GM21529 (cell line): ENCODE data around the gene SERPINA1.
"Not testable (repeated sequence)": the region's sequence is repeated elsewhere in the genome, so short reads cannot be mapped to it uniquely, and the experiment has no call there.

Experiments
- ATAC-seq: cut with Tn5 transposase; IDR thresholded peaks from one replicate; pipeline ENCODE4 v1.9.1; 2021; ENCODE audit not compliant: unreplicated experiment

SERPINA1 gene

GRCh38 chr14:94388384-94389103 lies at the start of gene SERPINA1:
Gene SERPINA1 (minus strand): TSS chr14:94388602. CDS start chr14:94383237, 5,365 bp downstream.
- ATAC-seq: no peak

- no peak for ATAC-seq
Observed at GRCh38 chr14:94428610-94429009, 40.2 kb upstream of the SERPINA1 start.

- ATAC-seq: no peak
Observed at GRCh38 chr14:94427016-94427613, 38.7 kb upstream of the SERPINA1 start.

GRCh38 chr14:94426526-94426925 lies 38.1 kb upstream of the SERPINA1 start:
- ATAC-seq: no peak

GRCh38 chr14:94424371-94424770 lies 36.0 kb upstream of the SERPINA1 start:
- no peak for ATAC-seq

GRCh38 chr14:94423453-94424056 lies 35.2 kb upstream of the SERPINA1 start:
- peak; percentile 71 for ATAC-seq

GRCh38 chr14:94421316-94421715 lies 32.9 kb upstream of the SERPINA1 start:
- ATAC-seq: no peak

GRCh38 chr14:94417497-94418205 lies 29.2 kb upstream of the SERPINA1 start:
- not testable (repeated sequence) for ATAC-seq

- no peak for ATAC-seq
Observed at GRCh38 chr14:94412671-94413638, 24.6 kb upstream of the SERPINA1 start.

GRCh38 chr14:94411638-94412037 lies 23.2 kb upstream of the SERPINA1 start:
- no peak for ATAC-seq

GRCh38 chr14:94409430-94409829 lies 21.0 kb upstream of the SERPINA1 start:
- ATAC-seq: not testable (repeated sequence)

- ATAC-seq: no peak
Observed at GRCh38 chr14:94408546-94409095, 20.2 kb upstream of the SERPINA1 start.

GRCh38 chr14:94407906-94408305 lies 19.5 kb upstream of the SERPINA1 start:
- ATAC-seq: no peak

- ATAC-seq: no peak
Observed at GRCh38 chr14:94406910-94407309, 18.5 kb upstream of the SERPINA1 start.

GRCh38 chr14:94405486-94405885 lies 17.1 kb upstream of the SERPINA1 start:
- ATAC-seq: no peak

- no peak for ATAC-seq
Observed at GRCh38 chr14:94404561-94404960, 16.2 kb upstream of the SERPINA1 start.

GRCh38 chr14:94403312-94403932 lies 15.0 kb upstream of the SERPINA1 start:
- ATAC-seq: no peak

- ATAC-seq: no peak
Observed at GRCh38 chr14:94401083-94401482, 12.7 kb upstream of the SERPINA1 start.

- no peak for ATAC-seq
Observed at GRCh38 chr14:94400422-94400841, 12.0 kb upstream of the SERPINA1 start.

- ATAC-seq: no peak
Observed at GRCh38 chr14:94398536-94398935, 10.1 kb upstream of the SERPINA1 start.
